ENCODE results near the gene GCC1.

GCC1 gene

DNA sequence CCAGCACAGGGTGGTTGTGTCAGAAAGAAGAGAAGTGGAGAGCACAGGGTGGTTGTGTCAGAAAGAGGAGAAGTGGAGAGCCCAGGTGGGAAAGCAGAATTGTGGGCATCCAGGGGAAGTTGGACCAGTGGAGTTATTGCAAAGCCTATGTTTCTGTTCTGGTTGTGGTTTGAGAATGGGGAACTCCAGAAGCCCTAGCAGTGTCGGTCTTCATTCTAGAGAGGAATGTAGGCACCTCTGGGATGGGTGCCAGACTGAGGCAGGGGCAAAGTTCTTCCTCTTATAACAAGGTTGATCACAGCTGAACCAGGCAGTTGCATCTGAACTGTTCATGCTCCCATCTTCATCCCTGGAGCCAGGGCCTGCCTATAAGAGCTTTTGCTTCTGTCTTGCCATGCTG lies 9.1 kb upstream of the GCC1 start:
- no peaks in the 10 kb centered on the region for H3K9me3 ChIP-seq (ENCODE audit: severe bottlenecking)
- H3K27ac ChIP-seq: no peak overlapping the region
- no peaks in the 10 kb centered on the region for H3K27me3 ChIP-seq (ENCODE audit: insufficient read depth, low read depth, severe bottlenecking)
- H3K4me3 ChIP-seq (ENCODE audit: low read depth, low read length): no peak overlapping the region
- TF ChIP-seq, protein P1, sequence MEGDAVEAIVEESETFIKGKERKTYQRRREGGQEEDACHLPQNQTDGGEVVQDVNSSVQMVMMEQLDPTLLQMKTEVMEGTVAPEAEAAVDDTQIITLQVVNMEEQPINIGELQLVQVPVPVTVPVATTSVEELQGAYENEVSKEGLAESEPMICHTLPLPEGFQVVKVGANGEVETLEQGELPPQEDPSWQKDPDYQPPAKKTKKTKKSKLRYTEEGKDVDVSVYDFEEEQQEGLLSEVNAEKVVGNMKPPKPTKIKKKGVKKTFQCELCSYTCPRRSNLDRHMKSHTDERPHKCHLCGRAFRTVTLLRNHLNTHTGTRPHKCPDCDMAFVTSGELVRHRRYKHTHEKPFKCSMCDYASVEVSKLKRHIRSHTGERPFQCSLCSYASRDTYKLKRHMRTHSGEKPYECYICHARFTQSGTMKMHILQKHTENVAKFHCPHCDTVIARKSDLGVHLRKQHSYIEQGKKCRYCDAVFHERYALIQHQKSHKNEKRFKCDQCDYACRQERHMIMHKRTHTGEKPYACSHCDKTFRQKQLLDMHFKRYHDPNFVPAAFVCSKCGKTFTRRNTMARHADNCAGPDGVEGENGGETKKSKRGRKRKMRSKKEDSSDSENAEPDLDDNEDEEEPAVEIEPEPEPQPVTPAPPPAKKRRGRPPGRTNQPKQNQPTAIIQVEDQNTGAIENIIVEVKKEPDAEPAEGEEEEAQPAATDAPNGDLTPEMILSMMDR (IDR thresholded peaks at IDR 0.05; ENCODE audit: low read depth, low read length): no peak
- DNase-seq: no peak
- H3K36me3 ChIP-seq: peaks cover 14% of the 10 kb centered on the region

DNA sequence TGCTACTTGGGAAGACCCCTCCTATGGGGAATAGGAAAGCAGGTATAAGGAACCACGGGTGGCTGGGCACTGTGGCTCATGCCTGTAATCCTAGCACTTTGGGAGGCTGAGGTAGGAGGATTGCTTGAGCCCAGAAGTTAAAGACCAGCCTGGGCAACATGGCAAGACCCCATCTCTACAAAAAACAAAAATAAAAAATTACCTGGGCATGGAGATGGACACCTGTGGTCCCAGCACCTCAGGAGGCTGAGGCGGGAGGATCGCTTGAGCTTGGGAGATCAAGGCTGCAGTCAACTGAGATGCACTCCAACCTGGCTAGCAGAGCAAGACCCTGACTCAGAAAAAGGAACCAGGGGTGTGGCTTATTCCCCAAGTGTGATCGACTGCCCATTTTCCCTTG lies 7.2 kb upstream of the GCC1 start:
- Histone ChIP-seq H3K27me3 (ENCODE audit: insufficient read depth, low read depth, severe bottlenecking) (no peaks in the 10 kb centered on the region), H3K4me3 (ENCODE audit: low read depth, low read length) (no peak overlapping the region), H3K36me3 (peaks cover 16% of the 10 kb centered on the region), H3K9me3 (ENCODE audit: severe bottlenecking) (no peaks in the 10 kb centered on the region), H3K27ac (no peak overlapping the region)
- TF ChIP-seq, protein P1 (IDR thresholded peaks at IDR 0.05; ENCODE audit: low read depth, low read length): no peak
- no peak for DNase-seq

DNA sequence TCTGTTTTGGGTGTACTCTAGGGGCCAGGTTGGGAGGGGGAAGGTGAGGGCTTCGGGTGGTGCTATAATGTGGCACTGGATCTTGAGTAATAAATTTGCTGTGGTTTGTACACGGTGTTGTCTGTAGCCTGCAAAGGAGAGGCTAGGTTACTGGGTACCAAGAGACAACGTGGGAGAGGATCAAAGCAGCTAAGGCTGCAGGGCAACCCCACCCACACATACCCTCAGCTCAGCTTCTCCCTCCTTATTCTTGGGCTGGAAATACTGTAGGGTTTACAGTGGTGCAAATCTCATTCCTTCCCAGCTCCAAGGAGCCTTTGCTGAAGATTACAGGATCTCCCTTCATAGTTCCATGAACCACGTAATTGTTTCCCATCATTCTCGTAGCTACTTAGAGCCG lies 6.2 kb upstream of the GCC1 start:
- Histone ChIP-seq H3K4me3 (ENCODE audit: low read depth, low read length) (no peak overlapping the region), H3K27me3 (ENCODE audit: insufficient read depth, low read depth, severe bottlenecking) (no peaks in the 10 kb centered on the region), H3K9me3 (ENCODE audit: severe bottlenecking) (no peaks in the 10 kb centered on the region), H3K27ac (no peak overlapping the region), H3K36me3 (peaks cover 16% of the 10 kb centered on the region)
- no peak for DNase-seq
- TF ChIP-seq, protein P1 (IDR thresholded peaks at IDR 0.05; ENCODE audit: low read depth, low read length): no peak

DNA sequence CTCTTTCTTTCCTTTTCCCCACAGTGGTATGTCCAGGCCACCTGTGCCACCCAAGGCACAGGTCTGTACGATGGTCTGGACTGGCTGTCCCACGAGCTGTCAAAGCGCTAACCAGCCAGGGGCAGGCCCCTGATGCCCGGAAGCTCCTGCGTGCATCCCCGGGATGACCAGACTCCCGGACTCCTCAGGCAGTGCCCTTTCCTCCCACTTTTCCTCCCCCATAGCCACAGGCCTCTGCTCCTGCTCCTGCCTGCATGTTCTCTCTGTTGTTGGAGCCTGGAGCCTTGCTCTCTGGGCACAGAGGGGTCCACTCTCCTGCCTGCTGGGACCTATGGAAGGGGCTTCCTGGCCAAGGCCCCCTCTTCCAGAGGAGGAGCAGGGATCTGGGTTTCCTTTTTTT lies 5.8 kb upstream of the GCC1 start:
- H3K27me3 ChIP-seq (ENCODE audit: insufficient read depth, low read depth, severe bottlenecking): no peaks in the 10 kb centered on the region
- no peaks in the 10 kb centered on the region for H3K9me3 ChIP-seq (ENCODE audit: severe bottlenecking)
- peaks cover 16% of the 10 kb centered on the region for H3K36me3 ChIP-seq
- DNase-seq: no peak
- no peak overlapping the region for H3K27ac ChIP-seq
- TF ChIP-seq, protein P1 (IDR thresholded peaks at IDR 0.05; ENCODE audit: low read depth, low read length): no peak
- no peak overlapping the region for H3K4me3 ChIP-seq (ENCODE audit: low read depth, low read length)

DNA sequence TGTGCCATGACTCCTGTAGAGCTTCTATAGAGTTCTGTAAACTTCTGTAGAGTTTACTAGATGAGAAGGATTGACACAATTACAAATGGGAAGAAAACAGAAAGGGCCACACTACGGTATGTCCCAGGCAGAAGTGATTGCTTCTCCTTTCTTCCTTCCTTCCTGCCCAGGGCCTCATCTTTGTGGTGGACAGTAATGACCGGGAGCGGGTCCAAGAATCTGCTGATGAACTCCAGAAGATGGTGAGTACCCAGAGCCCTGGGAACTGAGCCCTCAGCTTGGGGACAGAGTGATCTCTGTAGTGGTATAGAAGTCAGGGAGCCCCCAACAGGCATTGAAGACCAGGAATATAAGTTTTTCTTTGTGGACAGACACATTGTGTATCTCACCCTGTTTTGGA lies 4.5 kb upstream of the GCC1 start:
- peaks cover 16% of the 10 kb centered on the region for H3K36me3 ChIP-seq
- no peaks in the 10 kb centered on the region for H3K27me3 ChIP-seq (ENCODE audit: insufficient read depth, low read depth, severe bottlenecking)
- H3K4me3 ChIP-seq (ENCODE audit: low read depth, low read length): no peak overlapping the region
- DNase-seq: no peak
- H3K9me3 ChIP-seq (ENCODE audit: severe bottlenecking): peaks cover 7% of the 10 kb centered on the region
- H3K27ac ChIP-seq: no peak overlapping the region
- TF ChIP-seq, protein P1 (IDR thresholded peaks at IDR 0.05; ENCODE audit: low read depth, low read length): no peak

DNA sequence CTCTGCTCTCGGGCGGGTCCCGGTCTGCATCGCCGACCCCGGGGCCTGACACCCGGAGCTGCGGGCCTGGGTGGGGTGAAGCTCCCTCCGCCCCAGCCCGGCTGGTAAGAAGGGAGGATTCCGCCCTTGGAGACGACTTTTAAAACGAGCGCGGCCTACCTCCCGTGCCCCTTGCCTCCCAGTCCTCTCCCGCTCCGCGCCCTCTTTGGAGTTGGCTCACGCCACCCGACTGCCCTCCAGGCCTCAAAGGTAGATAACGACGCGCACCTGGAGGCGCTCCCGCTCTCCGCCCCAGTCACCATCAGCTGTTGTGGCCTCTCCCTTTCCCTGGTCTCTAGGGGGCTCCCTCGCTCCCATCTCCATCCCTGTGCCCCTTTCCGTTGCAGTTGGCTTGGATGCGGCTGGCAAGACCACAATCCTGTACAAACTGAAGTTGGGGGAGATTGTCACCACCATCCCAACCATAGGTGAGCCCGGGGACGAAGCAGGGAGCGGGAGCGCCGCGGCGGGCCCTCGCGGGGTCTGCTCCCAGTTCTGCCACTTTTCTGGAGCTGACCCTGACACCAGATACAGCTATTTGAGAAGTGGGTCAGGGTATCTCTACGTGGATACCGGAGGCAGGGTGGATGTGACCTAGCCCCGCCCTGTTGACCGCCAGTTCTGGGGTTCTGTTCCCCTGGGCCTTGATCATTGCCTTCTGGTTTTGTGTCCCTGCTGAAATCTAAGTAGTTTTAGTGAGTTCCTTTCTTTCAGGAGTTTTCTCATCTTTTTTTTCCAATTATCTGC lies 3.5 kb upstream of the GCC1 start:
- H3K9me3 ChIP-seq (ENCODE audit: severe bottlenecking): peaks cover 7% of the 10 kb centered on the region
- TF ChIP-seq, protein P1 (IDR thresholded peaks at IDR 0.05; ENCODE audit: low read depth, low read length): peak; percentile 90

More for the DNA sequence above, 3.5 kb upstream of the GCC1 start:
- Histone ChIP-seq H3K36me3 (peaks cover 16% of the 10 kb centered on the region), H3K4me3 (ENCODE audit: low read depth, low read length) (peak overlapping the region; percentile 87), H3K27ac (peak overlapping the region; percentile 84), H3K27me3 (ENCODE audit: insufficient read depth, low read depth, severe bottlenecking) (no peaks in the 10 kb centered on the region)
- peak; percentile 82 for DNase-seq

Data from WERI-Rb-1 (cell line).